Stimulated activated CD4-positive, alpha-beta T cell treated with anti-CD3 and anti-CD28 coated beads, Interleukin-12 subunit alpha, Interleukin-12 subunit beta, amount 100 ng/mL, for 48 hours (primary cell): ENCODE results near the gene TERT.
A peak's percentile ranks its signal among the peaks of the same experiment; 100 is the strongest.

Experiments used
- DNase-seq, 3 donors: peaks; one replicate each; pipeline ENCODE4 v3.0.0-alpha.2; 2020; ENCODE audit warnings: low read depth in 2 of 3, low spot score in 1 of 3

The TERT gene

DNA sequence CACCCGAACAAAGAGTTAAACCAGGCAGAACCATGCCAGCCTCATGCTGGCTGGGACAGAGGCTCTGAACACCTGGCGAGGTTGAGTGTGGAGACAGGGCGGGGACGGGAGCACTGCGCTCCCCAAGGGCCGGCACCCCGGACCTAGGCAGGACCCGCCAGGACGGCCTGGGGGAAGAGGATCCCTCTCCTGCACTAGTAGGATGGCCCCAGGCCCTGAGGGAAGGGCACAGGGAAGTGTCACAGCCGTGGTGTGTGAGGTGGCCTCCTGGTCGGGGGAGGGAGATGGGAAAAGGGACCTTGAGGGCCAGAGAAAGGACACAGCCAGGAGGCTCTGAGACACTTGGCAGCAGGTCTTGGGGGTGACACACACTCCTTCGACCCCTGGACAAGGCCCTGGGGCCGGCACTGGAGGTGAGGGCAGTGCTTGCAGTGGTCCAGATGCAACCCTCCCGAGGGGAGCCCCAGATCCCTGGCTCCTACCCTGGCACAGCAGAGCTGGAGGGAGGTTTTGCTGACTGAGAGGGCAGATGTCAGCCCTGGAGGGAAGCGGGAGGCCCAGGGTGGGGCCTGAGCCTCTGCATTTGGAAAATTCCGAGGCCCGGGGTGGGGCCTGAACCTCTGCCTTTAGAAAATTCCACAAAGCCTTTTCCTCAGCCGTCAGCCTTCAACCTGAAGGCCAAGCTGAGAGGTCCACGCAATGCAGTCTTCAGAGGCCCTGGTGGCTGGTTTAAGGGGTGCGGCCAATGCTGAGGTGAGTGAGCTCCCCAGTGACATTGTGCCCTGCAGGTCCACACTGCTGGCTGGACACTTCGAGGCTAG, 24.8 kb upstream of the TERT start:
- DNase-seq, result no peak

DNA sequence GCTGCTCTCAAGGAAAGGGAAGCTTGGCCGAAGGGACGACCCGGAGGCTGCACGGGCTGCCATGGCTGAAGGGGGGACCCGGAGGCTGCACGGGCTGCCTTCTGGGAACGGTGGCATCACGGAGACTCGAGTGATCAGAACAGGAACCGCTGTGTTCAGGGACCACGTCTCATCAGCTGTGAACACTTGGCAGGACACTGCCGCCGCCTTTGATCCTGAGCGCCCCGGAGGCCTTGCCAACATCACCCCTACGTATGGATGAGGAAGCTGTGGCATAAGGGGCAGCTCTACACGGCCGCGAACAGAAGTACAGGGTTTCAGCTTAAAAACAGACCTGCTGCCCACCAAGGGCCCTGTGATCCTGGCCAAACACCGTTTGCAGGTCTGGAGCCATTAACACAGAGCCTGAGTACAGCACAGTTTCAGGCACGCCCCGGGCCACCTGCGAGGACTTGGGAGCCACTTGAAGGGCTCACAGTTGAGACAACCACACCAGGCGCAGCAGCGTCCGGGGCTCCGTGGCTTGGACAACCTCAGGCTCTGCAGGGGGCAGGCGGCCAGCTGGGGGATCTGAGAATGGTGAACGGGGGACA, 23.9 kb upstream of the TERT start:
- no peak for DNase-seq

DNA sequence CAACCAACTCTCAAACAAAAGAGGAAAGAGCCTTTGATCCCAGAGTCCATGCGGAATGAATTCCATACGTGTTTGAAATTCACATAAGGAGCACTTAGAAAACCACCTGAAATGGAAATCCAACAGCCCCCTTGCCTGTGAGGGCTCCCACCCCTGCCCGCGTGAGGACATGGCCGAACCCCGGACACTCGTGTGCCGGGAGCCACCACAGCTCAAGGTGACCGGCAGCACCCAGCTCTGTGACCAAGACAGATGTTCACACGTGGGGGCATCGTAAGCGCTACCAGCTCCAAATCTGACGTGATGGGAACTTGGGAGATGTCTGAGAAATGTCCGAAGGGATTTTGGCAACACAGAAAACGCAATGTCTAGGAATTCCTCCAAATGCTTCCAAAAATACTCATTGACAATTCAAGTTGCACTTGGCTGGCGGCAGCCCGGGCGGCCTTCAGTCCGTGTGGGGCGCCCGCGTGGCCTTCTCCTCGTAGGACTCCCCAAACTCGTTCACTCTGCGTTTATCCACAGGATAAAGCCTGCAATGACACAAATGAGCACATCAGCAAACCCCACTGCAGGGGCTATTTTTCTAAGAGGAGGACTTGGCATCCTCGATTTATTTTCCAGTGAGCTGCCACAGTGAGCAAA, 23.2 kb upstream of the TERT start:
- no peak for DNase-seq

DNA sequence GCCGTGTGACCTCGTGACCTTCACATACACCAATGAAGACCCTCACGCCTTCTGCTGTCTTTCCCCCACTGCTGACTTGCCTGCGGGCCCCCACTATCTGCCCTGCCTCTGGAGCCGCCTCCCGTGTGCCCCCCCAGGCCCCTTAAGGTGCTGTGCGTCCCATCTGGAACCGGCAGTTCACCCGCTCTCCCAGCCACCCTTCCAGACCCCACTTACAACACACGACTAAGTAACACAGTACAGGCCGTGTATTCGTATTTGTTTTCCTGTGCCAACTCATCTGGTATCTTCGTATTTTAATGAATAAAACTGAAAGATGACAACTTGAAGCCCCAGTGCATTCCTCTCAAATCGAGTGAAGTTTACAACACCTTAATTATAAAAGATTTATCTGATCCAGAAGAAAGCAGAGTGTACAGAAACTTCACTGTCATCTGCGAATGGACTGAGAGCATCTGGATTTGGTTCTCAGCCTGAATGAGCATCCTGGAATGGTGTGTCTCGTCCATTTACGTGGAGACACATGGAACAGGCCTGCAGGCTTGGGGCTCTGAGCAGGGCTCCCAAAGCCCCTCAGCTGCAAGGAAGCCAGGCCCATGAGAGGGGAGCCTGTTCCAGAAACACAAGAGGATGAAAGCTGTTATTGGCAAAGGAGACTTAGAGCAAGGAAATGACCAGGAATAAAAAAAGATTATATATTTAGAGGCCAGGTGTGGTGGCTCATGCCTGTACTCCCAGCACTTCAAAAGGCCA, 21.9 kb upstream of the TERT start:
- DNase-seq, result no peak

DNA sequence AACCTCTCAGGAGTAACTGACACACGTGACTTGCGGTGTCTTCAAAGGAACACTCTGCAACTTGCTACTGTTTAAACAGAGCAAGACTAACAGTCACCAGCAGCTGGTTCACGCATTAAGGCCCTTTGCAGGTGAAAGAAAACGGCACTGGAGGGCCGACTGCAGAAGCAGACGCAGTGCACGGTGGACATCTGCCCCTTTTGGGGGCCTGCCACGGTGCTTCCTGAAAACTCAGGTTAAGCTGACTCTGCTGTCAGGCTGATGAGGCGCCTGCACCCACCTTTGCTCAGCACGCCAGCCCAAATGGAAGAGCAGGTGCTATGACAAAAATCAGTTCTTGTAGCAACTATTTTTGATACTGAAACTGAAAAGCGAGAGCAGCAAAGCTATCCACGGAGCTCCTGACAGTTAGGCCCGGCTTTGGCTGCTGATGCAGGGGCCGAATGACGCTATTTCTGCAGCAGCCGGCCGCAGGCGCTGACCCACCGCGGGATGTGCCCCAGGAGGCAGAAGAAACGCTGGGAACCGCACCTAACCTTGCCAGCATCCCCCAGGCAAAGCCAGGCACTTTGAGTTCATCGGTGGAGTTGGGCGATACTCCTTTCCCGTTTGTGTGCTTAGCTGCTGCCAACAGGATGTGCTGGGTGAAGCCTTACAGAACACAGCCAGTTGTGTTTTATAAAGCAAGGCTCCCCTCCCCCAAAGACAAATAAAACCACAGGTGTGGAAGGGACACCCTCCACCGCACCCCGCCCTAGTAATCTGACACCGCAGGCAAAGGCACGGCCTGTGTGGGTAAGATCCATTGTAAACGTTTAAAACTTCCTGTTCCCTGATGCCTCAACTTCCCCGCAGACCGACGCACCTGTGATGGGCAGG, 21.1 kb upstream of the TERT start:
- DNase-seq, result peak; percentile 22 to 32 (median 25)

DNA sequence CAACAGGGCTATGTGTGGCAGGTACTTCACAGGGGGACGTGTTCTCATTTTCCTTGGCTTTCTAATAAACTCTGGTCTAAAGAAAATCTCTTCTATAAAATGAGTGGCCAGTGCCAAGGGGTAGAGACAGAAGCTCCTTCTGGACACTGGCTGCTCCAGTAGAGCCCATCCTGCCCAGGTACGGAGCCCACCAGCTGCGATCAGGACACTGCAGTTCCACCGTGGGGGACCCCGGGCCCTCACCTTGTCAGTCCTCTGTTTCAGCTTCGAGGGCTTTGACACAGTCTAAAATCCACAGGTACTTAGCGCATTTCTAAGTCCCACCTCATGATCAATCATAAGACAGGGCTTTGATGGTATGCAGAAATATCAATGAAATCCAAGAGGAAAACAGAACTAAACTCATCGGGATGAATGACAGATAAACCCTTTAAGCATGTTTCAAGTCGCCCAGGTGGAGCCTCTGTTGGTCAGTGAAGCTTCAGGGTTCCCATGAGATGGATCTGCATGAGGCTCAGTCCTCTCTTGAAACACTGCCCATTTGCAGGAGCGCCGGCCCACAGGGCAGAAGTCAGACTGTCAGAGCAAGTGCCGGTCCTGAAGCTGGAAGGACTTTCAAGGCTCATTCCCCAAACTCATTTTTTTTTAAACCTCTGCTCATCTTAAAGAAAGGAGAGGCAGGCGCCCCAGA, 20.3 kb upstream of the TERT start:
- no peak for DNase-seq

DNA sequence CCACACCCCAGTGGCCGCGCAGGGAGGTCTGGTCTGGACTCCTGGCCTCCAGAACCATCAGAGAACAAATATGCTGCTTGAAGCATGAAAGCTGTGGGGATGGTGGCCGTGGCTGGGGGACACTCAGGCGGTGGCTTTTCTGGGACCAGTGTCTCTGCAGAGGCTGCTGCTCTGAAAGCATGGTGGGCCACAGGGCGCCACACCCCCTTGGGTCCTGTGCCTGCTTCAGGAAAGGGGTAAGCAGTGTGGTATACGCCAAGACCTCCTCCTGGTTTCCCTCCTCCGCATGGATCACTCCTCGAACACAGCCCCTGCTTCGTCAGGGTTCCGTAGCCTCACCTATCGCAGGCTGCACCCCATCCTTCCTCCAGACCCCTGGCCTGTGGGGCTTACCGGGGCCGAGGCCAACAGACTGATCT, 19.7 kb upstream of the TERT start:
- no peak for DNase-seq

DNA sequence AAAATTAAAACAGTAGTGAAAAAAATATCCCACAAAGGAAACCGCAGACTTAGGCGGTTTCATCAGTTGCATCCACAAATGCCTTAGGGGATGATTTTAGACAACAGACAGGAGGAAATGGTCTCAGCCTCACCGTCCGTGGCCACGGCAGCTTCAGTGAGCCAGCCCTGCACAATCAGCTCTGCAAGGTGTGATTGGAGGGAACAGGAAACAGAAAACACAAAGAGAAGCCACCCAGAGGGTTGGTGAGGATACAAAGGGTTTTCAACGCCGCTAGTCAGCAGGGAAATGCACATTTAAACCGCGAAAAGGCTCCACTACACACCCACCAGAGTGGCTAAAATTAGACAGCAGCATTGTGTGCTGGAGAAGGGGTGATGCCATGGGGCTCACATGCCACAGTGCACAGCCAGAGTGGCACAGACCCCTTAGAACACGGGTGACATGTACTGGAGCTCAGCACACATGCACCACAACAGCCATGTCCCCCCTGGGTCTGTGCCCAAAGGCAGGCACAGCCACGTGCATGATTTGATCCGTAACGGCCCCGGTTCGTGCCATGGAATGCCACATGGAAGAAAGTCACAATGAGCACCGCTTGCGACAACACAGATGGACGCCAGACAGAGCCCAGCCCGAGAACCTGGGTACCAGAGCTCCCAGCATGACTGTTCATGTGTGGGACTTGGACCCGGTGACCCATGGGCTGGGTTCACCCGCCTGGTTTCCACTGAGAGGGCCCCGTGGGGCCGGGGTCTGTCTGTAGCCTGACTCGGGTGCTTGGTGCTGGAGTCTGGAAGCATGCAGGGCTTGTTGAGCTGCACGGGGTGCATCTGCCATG, 18.3 kb upstream of the TERT start:
- no peak for DNase-seq

DNA sequence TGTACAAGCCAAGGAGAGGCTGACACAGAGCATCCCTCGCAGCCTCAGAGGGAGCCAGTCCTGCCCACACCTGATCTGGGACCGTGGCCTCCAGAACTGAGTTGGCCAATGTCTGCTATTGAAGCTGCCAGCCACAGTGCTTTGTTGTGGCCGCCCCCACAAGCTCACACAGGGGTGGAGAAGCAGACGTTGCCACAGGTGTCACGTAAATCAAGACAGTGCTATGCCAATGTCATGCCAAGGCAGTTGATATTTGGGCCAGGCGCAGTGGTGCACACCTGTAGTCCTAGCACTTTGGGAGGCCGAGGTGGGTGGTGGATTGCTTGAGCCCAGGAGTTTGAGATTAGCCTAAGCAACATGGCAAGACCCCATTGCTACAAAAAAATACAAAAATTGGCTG, 17.3 kb upstream of the TERT start:
- DNase-seq, result no peak

DNA sequence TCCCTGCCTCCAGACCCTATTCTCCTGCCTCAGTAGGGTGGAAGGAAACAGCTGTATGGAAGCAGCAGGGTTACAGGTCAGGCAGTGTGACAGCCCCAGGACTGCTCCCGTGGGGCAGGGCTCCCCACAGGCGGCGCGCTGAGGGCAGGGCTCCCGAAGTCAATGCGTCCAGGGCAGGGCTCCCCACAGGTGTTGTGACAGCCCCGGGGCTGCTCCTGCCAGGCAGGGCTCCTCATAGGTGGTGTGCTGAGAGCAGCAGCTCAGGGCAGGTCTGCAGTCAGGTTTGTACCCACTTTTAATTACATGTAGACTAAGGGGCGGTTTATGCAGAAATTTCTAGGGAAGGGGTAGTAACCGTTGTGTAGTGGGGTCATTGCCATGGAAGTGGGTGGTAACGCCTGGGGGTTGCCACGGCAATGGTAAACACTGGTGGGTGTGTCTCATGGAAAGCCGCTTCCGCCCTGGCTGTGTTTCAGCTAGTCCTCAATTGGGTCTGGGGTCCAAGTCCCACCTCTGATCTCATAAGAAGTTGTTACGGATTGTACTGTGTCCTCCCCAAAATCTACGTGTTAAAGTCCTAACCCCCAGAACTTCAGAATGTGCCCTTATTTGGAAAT, 16.7 kb upstream of the TERT start:
- no peak for DNase-seq

DNA sequence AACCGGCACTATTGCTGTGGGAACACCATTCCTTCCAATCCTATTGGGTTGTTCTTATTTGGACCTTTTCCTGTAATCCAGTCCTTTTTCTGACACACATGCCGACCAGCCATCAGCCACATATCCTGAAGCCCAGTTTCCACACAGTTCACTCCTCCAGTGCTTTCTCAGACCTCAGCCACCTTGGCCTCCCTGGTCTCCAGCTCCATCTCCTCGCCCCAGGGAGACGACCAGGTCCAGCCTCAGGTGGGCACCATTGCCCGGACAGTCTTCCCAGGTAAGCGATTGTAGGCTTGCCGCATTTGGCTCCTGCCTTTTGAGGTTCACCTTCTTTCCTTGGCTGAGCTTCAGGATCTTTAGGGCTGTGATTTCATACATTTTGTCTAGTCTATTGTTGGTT, 15.2 kb upstream of the TERT start:
- DNase-seq, result no peak

DNA sequence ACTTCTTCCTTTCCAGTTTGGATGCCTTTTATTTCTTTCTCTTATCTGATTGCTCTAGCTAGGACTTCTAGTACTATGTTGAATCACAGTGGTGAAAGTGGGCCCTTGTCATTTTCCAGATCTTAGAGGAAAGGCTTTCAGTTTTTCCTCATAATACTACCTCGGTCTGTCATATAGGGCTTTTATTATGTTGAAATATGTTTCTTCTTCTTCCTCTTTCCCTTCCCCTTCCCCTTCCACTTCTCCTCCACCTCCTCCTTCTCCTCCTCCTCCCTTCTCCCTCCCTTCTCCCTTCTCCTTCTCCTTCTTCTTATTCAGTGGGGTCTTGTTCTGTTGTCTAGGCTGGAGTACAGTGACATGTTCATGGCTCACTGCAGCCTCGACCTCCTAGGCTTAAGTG, 9.2 kb upstream of the TERT start:
- DNase-seq, result no peak

DNA sequence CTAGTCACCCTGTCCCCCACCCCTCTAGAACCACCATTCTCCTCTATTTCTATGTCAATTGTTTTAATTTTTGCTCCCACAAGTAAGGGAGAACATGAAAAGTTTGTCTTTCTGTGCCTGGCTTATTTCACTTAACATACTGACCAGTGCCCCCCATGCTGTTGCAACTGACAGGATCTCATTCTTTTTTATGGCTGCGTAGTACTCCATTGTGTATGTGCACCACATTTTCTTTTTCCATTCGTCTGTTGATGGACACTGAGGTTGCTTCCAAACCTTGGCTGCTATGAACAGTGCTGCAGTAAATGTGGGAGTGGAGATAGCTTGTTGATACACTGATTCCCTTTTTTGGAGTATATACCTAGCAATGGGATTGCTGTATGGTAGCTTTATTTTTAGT, 7.4 kb upstream of the TERT start:
- DNase-seq, result no peak

DNA sequence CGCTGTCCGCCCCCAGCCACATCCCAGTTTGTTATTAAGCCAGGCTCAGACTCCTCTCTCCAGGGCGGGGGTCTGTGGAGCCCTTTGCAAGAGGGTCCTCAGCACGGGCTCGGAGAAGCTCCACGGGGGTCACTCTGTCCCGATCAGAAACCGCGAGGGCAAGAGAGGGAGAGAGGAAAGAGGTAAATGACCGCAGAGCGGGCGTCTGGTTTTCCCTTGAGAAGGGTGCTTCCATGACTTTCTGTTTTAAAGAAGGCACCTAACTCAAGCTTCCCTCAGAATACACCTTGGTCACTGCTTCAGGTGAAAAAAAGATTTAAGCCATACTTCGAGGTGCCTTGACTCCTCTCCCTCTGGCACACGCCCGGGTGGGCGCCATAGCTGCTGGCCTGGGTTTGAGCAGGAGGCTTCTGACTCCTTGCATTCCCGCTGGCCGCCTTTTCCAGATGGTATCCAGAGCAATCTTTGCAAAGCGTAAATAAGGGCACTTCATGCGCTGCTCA, 5.8 kb upstream of the TERT start:
- DNase-seq, result no peak

DNA sequence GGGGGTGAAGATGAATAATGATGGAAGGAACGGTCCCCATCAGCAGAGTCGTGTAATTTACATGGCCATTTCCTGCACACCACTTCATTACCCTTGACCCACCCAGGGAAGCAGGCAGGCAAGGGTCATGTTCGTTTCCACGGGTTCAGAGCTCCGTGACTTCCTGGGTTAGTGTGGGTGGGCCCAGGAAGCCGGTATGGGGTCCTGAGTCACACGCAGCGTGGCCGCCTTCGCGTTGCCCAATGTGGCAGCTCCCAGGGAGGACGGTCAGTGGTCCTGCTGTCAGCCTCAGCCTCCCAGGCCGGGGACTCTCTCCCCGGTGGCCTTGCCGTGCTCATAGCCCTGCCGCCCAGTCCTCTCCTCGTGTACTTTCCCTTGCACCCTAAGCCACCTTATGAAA, 5.1 kb upstream of the TERT start:
- no peak for DNase-seq

DNA sequence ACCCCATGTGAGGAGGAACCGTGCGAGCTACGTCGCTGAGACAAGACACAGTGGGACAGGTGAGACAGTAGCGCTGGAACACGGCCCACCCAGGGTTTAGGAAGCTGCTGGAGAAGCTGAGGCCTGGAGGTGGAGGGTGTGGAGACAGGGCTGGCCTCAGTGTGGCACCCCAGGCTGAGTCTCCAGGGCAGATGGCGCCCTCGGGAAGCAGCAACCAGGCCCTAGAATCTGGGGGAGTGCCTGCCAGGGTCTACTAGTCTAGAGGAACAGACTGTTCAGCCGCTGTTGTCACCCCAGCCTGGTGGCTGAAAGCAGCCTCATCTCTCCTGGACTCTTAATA, 4.6 kb upstream of the TERT start:
- no peak for DNase-seq

DNA sequence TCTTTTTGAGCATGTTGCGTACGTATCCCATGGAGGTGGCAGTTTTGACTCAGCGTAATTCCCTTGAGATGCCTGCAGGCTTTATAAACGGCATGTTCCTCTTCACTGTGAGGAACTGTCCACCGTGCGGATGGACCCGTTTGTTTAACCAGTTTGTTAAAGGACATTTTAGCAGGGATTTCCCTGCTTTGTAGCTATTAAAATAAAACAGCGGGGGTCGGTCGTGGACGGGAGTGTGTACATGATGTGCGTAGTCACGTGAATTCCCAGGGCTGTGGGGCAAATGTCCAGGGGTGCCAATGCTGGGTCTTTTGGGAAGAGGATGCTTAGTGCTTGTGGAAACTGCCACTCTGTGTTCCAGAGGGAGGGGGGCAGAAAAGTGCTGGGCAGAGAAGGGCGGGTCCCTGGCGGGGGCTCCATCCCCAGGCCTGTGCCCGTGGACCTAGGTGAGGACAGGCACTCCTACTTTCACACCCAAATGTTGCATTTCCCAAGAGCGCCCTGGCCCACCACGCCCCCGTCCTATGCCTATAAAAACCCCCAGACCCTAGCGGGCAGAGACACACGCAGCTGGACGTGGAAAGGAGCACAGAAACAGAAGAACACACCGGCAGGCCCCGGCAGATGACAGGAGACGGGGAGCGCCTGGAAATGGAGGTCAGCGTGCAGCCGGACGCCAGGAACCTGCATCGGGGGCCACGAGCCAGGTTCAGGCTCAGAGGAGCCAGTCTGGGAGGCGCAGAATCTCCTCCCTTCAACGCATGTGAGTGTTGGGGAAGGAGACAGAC, 4.0 kb upstream of the TERT start:
- no peak for DNase-seq

DNA sequence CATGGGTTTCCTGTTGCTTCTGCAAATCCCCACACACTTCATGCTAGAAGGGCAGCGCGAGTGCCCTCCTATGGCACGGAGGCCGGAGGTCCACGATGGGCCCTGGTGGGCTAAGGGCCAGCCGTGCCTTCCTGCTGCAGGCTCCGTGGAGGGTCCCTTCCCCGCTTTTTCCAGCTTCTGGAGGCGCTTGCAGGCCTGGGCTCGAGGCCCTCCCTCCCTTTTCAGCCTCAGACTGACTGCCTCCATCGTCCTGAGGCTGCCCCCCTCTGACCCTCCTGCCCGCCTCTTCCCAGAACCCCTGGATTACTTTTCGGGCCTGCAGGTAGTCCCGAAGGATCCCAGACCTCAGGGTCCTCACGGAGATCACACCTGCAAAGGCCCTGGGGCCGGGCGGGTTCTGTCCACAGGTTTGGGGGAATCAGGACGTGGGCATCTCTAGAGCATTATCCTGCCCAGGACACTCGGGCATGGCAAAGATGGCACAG, 3.2 kb upstream of the TERT start:
- no peak for DNase-seq
